NCI-H526 treated with DMSO at 0.1 percent for 48 hours (cell line): ENCODE data around the gene WASF2.
A peak's percentile ranks its signal among the peaks of the same experiment; 100 is the strongest.
"Not testable (repeated sequence)": the region's sequence is repeated elsewhere in the genome, so short reads cannot be mapped to it uniquely, and the experiment has no call there.

ENCODE experiments used
- DNase-seq: peaks from one replicate; lab custom pipeline; 2025; lab: John Stamatoyannopoulos, UW

The WASF2 gene

GRCh38 chr1:27451343-27451742 lies 38.6 kb downstream of the WASF2 start:
- DNase-seq: no peak

DNA sequence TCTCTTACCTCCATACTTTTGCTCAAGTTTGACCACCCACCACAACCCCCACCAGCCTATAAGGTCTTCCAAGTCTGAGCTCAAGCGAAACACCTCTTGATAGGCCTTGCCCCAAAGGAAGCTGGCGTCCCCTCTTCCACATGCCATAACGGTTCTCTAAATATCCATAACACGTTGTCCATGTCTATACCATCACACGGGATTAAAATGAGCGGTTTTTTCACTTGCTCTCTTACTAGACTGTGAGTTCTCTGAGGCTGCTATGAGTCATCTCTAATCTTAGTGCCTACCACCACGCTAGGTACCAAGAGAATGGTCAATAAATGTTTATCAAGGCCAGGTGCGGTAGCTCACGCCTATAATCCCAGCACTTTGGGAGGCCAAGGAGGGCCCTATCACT lies 41.0 kb downstream of the WASF2 start:
- no peak for DNase-seq

- DNase-seq: no peak
Measured at GRCh38 chr1:27447883-27448282, 42.1 kb downstream of the WASF2 start.

- DNase-seq: no peak
Measured at GRCh38 chr1:27447399-27447798, 42.6 kb downstream of the WASF2 start.

- DNase-seq: no peak
Measured at GRCh38 chr1:27446496-27447020, 43.4 kb downstream of the WASF2 start.

DNA sequence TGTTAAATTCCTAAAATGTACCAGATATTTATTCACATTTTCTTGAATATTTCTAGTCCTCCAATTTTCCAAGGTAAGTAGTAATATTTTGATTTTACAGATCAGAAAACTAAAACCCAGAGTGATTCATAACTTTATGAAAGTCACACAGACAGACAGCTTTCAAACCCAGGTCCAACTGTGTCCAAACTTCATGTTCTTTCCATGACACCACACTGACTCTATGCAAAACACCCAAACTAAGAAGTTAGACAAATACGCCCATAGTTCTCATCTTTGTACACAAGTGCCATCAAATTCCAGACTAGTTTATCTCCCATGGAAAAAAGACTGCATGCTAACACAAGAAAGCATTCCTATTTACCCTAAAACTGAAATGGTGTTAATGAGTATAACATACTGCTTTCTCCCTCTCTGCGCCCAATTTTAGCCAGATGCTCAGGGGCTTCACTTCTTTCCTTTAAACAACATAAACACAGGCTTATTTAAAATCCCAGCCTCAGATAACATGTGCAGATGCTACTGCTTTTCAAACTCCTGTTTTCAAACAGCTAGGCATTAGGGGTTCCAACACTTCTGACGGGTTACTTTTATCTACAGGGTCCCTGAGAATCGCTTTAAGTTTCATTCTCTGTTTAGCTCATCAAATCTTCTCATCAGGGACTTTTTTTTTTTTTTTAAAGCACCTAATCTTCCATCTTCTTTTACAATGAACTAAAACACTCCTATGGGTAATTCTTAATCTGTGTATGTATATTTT lies 44.6 kb downstream of the WASF2 start:
- DNase-seq: no peak

DNA sequence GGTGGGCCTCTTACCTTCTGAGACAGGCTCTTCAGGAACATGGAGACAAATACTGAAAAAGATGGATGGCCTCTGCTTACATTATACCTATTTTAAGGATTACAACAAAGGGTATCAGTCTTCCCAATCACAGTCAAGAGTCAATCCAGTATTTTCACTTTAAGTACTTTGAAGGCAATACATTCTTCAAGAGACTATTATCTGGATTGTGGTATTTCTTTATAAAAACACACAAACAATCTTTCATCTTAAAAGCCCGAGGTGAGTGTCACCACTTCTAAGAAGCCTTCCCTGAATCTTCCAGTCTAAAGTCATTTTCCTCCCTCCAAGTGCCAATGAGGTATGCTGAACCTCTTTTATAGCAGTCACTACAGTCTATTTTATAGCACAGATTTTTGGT lies 45.3 kb downstream of the WASF2 start:
- no peak for DNase-seq

GRCh38 chr1:27439150-27439549 lies 50.8 kb downstream of the WASF2 start:
- DNase-seq: no peak

DNA sequence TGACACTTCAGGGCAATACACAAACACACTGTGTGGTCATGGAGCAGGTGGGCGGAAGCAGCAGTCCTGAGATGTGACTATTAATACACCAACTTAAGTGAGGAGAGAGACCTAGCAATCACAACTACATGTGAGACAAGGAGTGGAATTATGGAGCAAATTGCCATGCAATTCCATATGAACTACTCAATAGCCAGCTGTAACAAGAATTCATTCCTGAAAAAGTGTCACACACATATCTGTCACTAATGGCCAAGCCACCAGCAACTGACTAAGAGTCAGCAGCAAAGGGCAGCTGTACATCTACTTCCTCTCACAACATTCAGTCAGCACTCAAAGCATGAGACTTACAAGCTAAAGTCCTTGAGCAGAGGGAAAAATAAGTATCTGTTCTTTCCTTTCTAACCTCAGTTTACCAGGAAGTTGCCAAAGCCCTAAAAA lies 51.3 kb downstream of the WASF2 start:
- DNase-seq: no peak

- no peak for DNase-seq
Measured at GRCh38 chr1:27436204-27437159, 53.5 kb downstream of the WASF2 start.

- no peak for DNase-seq
Measured at GRCh38 chr1:27435566-27436203, 54.3 kb downstream of the WASF2 start.

GRCh38 chr1:27433706-27434105 lies 56.3 kb downstream of the WASF2 start:
- DNase-seq: no peak

- not testable (repeated sequence) for DNase-seq
Measured at GRCh38 chr1:27432725-27433124, 57.2 kb downstream of the WASF2 start.

- DNase-seq: no peak
Measured at GRCh38 chr1:27431601-27431940, 58.4 kb downstream of the WASF2 start.

- no peak for DNase-seq
Measured at GRCh38 chr1:27430903-27431600, 58.9 kb downstream of the WASF2 start.

- no peak for DNase-seq
Measured at GRCh38 chr1:27429029-27429425, 60.9 kb downstream of the WASF2 start.

- DNase-seq: peak; percentile 7
Measured at GRCh38 chr1:27428316-27429028, 61.5 kb downstream of the WASF2 start.

- DNase-seq: no peak
Measured at GRCh38 chr1:27427816-27428315, 62.1 kb downstream of the WASF2 start.

DNA sequence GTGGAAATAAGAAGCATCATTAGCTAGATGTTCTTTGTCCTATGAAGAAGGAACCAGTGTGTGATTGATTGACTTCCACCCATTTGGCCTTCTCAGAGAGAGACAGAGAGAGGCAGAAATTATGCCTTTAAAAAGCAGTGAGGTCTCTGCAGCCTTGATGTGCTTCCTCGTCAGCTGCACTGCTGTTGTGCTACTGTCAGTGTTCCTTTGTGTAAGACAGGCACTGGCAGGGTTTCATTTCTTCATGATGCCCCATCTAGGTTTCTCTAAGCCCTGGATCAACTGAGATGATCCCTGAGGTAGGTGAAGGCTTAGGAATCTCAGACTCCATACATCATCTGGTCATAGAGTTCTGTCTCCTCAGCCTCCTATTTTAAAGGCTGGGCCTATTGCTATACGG lies 62.6 kb downstream of the WASF2 start:
- no peak for DNase-seq

- DNase-seq: no peak
Measured at GRCh38 chr1:27423709-27424108, 66.3 kb downstream of the WASF2 start.
